Duodenal mucosa (tissue), 2 donors: ENCODE results near the gene LY86.

Source experiments
- H3K27ac ChIP-seq: one replicate; pipeline ENCODE4 v1.7.0; 2013; ENCODE audit warnings: low read depth, low read length
- H3K27me3 ChIP-seq, 2 donors: one replicate each; pipeline ENCODE4 v1.7.0; 2013; ENCODE audit warnings: low read length in 2 of 2, control low read depth in 1 of 2; ENCODE audit not compliant: insufficient read depth in 2 of 2, control insufficient read depth in 1 of 2
- H3K36me3 ChIP-seq, 2 donors: one replicate each; pipeline ENCODE4 v1.7.0; 2013; ENCODE audit warnings: low read length in 2 of 2, control low read depth in 1 of 2; ENCODE audit not compliant: insufficient read depth in 2 of 2, control insufficient read depth in 1 of 2
- H3K4me1 ChIP-seq, 2 donors: one replicate each; pipeline ENCODE4 v1.7.0; 2013; ENCODE audit warnings: low read length in 2 of 2, control low read depth in 1 of 2; ENCODE audit not compliant: insufficient read depth in 2 of 2, control insufficient read depth in 1 of 2
- H3K4me3 ChIP-seq, 2 donors: one replicate each; pipeline ENCODE4 v1.7.0; 2013; ENCODE audit warnings: low read length in 2 of 2, low read depth in 1 of 2
- H3K9ac ChIP-seq, 2 donors: one replicate each; pipeline ENCODE4 v1.7.0; 2013; ENCODE audit warnings: low read length in 2 of 2, low read depth in 1 of 2
- H3K9me3 ChIP-seq, 2 donors: one replicate each; pipeline ENCODE4 v1.7.0; 2013; ENCODE audit warnings: low read length in 2 of 2, control low read depth in 1 of 2; ENCODE audit not compliant: control insufficient read depth in 1 of 2

Gene LY86

DNA sequence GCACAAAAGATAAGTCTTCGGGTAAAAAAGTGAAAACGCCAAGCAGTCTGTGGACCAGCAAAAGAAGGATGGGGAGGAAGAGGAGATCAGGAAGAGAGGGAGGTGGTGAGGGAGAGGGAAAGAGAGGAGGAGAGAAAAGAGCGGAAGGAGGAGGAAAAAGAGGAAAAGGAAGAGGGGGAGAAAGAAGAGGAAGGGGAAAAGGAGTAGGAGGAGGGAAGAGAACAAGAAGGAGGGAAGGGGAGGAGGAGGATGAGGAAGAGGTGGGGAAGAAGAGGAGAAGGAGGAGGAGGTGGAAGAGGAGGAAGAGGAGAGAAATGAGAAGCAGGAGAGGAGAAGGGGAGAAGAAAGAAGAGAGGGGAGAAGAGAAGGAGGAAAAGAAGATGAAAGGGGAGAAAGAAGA, 6.5 kb downstream of the LY86 start:
- Histone ChIP-seq H3K9me3 (no peaks in the 10 kb centered on the region), H3K9ac (no peak overlapping the region), H3K4me1 (peaks cover 0 to 6% of the 10 kb centered on the region in 2 donors), H3K27ac (no peak overlapping the region), H3K27me3 (no peaks in the 10 kb centered on the region), H3K36me3 (no peaks in the 10 kb centered on the region), H3K4me3 (no peak overlapping the region)

DNA sequence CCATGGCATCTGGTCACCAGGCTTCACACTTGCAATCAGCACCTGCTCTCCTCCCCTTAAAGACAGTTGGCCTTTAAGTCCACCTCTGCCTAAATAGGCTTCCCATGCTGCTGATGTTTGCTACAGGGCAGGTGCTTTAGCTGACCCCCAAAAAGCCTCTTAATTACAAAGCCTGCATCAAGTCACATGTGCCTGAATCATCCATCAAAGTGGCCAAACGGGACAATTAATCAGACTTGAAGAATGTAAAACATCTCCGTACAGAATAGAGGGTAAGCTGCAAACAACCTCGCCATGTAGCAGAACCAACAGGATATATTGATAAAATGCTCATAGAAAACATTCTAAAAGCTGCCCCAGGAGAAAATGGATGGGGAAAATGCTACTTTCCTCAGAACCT, 7.4 kb downstream of the LY86 start:
- Histone ChIP-seq H3K27me3 (no peaks in the 10 kb centered on the region), H3K4me1 (peaks cover 0 to 6% of the 10 kb centered on the region in 2 donors), H3K36me3 (no peaks in the 10 kb centered on the region), H3K4me3 (no peak overlapping the region), H3K9ac (no peak overlapping the region), H3K9me3 (no peaks in the 10 kb centered on the region), H3K27ac (no peak overlapping the region)

DNA sequence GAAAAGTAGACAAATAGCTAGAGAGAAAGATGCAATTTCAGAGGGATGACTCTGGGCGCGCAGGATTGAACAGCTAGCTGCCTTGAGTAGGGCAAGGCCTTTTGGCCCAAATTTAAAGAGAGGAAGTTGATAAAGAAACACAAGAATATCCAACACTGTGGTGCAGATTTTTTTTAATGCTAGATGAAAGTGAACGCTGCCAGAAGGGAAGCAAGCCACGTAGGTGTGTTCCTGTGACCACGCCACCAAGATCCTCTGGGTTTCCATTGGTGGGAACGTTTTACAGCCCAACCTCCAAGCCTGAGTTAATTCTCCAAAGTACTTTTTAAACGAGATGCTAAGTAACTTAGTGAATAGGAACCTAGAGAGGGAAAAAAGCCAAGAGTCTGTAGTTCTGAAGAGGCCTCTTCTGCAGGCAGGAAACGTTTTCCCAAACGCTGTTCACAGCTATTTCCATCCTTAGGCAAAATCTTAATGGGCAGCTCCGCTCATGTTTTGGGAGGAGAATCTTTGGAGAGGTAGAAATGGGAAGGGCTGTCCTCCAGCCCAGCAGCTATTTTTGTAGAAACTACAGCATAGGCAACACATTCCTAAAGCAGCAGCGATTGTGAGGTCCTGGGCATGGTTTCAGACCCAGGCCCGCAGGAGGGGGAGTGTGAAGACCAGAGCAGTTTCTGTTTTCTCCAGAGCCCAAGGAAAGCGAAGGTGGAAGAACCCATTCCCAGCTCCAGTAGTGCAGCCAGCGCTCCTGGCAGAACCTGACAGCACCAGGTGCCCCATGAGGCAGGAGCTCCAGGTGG, 8.2 kb downstream of the LY86 start:
- H3K4me1 ChIP-seq: peaks cover 0 to 6% of the 10 kb centered on the region in 2 donors
- H3K9me3 ChIP-seq: no peaks in the 10 kb centered on the region
- no peaks in the 10 kb centered on the region for H3K27me3 ChIP-seq
- H3K27ac ChIP-seq: no peak overlapping the region
- H3K36me3 ChIP-seq: no peaks in the 10 kb centered on the region
- H3K4me3 ChIP-seq: no peak overlapping the region
- no peak overlapping the region for H3K9ac ChIP-seq

DNA sequence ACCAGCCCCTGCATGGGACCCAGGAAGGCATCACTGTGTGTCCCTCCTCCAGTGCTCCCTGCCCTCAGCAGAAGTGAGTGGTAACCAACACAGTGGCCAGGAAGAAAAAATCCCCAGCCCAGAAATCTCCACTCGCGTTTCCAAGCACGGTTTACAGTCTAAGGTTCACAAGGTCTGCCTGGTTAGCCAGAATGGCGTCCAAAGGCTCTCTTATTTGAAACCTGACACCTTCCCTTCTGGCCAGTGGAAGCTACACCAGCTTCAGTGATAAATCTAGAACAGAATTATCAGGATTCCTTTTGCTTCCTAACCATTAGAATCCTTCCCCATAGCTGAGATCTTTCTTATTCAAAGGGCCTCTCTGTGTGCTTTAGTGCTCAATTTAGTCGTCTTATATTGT, 9.2 kb downstream of the LY86 start:
- Histone ChIP-seq H3K9me3 (no peaks in the 10 kb centered on the region), H3K27ac (no peak overlapping the region), H3K4me1 (peaks cover 0 to 3% of the 10 kb centered on the region in 2 donors), H3K36me3 (no peaks in the 10 kb centered on the region), H3K9ac (no peak overlapping the region), H3K27me3 (no peaks in the 10 kb centered on the region), H3K4me3 (no peak overlapping the region)

DNA sequence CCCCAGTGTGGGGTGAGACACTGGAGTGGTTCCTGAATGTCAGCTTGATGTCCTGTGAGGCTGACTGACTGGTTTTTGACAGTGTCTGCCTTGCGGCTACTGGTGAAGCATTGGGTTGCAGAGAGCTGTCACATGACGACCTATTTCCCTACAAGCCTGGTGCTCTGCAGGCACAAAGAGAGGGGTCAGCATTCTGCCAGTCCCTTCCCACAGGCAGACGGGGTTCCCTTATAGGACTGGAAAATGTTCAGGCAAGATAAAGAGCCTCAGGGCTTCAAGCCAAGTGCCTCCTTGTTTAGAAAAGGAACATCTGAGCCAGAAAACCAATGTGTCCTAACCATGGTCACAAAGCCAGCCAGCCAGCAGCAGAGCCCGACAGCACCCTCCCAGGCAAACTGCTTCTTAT, 11.0 kb downstream of the LY86 start:
- H3K4me3 ChIP-seq: no peak overlapping the region
- H3K36me3 ChIP-seq: no peaks in the 10 kb centered on the region
- peaks cover 0 to 2% of the 10 kb centered on the region in 2 donors for H3K9me3 ChIP-seq
- no peaks in the 10 kb centered on the region for H3K4me1 ChIP-seq
- no peak overlapping the region for H3K9ac ChIP-seq
- H3K27ac ChIP-seq: no peak overlapping the region
- H3K27me3 ChIP-seq: no peaks in the 10 kb centered on the region

DNA sequence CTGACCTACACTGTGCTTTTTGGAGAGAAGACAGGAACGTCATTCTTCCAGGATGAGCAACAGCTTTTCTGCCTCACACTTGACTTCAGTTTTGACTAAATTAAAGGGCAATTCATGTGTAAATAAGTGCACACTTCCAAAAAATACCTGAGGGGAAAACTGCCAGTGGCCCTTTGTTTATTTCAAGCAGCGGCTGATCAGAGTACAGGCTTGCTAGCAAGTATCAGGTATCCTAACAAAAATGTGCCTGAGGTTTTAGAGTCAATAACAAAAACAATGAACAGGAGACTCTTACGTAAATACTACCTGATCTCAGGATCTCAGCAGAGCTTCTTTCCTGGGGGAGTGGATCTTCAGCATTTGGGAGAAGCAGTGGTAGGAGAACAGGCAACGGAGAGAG, 12.4 kb downstream of the LY86 start:
- Histone ChIP-seq H3K9me3 (peaks cover 0 to 4% of the 10 kb centered on the region in 2 donors), H3K4me3 (no peak overlapping the region), H3K27me3 (no peaks in the 10 kb centered on the region), H3K9ac (no peak overlapping the region), H3K4me1 (no peaks in the 10 kb centered on the region), H3K36me3 (no peaks in the 10 kb centered on the region), H3K27ac (no peak overlapping the region)

DNA sequence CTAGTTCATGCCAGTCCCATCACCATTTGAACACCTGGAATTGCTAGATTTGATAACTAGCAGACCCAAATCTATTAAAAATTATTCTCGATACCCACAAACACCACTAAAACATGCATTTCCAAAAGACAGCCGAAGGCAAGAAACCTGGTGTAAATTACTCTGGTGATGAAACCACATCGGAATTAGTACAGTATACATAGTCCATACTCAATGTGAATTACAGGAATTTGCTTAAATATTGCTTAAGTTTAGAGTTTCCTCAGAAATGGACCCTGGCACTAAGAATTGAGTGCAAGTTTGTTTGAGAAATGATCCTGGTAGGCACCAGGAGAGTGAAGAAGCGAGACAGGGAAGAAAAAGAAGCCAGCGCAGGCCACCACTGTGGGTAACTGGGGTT, 13.7 kb downstream of the LY86 start:
- H3K4me1 ChIP-seq: no peaks in the 10 kb centered on the region
- no peak overlapping the region for H3K9ac ChIP-seq
- peaks cover 0 to 4% of the 10 kb centered on the region in 2 donors for H3K9me3 ChIP-seq
- no peak overlapping the region for H3K4me3 ChIP-seq
- H3K27ac ChIP-seq: no peak overlapping the region
- no peaks in the 10 kb centered on the region for H3K36me3 ChIP-seq
- H3K27me3 ChIP-seq: no peaks in the 10 kb centered on the region

DNA sequence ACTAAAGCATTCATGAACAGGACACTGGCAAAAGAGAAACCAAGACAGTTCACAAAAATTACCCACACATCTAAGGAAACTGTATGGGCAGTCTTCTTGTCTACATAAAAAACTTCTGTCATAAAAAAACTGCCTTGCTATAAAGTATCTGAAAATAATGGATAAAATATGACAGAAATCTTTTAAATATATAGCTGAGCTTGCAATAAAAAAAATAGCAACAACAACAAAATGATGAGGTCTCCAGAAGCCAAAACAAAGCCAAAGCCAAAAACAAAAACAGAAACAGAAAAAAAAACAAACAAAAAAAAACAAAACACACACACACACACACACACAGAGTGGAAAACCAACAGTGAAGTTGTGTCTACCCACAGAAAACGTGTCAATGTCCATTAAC, 14.8 kb downstream of the LY86 start:
- H3K9me3 ChIP-seq: peaks cover 0 to 4% of the 10 kb centered on the region in 2 donors
- no peak overlapping the region for H3K9ac ChIP-seq
- H3K4me3 ChIP-seq: no peak overlapping the region
- H3K4me1 ChIP-seq: no peaks in the 10 kb centered on the region
- H3K27me3 ChIP-seq: no peaks in the 10 kb centered on the region
- H3K36me3 ChIP-seq: no peaks in the 10 kb centered on the region
- no peak overlapping the region for H3K27ac ChIP-seq

DNA sequence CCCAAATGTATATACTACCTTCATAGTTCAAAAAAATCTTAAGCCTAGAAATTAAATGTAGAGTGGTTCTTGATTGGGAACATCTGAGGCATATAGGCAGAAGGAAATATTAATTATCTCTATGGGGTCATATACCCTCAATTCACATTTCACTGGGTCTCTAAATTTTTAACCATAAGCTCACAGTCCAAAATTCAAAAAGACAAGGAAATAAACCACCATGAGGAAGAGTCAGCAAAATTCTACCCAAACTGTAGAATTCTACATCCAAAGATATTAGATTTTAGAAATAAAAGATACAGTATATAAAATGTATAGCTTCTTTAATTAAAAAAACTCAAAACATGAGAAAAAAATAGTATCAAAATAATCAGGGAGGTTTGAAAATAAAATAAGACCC, 15.5 kb downstream of the LY86 start:
- peaks cover 0 to 4% of the 10 kb centered on the region in 2 donors for H3K9me3 ChIP-seq
- no peaks in the 10 kb centered on the region for H3K4me1 ChIP-seq
- H3K27me3 ChIP-seq: no peaks in the 10 kb centered on the region
- H3K4me3 ChIP-seq: no peak overlapping the region
- H3K27ac ChIP-seq: no peak overlapping the region
- no peak overlapping the region for H3K9ac ChIP-seq
- no peaks in the 10 kb centered on the region for H3K36me3 ChIP-seq

DNA sequence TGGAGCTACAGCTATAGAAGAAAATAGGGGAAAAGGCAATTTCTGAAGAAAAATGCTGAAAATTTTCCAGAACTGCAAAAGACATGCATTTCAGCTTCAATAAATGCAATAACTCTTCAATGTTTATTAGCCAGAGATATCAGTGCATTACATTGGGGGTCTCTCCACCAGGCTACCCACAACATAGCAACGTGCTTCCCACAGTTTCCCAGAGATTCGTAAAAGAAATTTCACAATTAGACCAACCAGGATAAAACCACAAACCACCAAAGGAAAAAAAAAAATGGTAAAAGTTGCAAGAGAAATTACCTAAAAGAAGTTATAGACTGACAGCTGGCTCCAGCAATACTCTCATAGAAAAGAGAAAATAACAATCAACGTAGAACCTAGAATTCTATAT, 16.0 kb downstream of the LY86 start:
- Histone ChIP-seq H3K4me3 (no peak overlapping the region), H3K27ac (no peak overlapping the region), H3K9ac (no peak overlapping the region), H3K36me3 (no peaks in the 10 kb centered on the region), H3K4me1 (no peaks in the 10 kb centered on the region), H3K27me3 (no peaks in the 10 kb centered on the region), H3K9me3 (peaks cover 0 to 4% of the 10 kb centered on the region in 2 donors)
